GM12801 (cell line): ENCODE data around the gene MFSD11.

ENCODE experiments used
- TF ChIP-seq, protein P1 (sequence below): IDR thresholded peaks from one replicate; pipeline ENCODE4 v1.5.1; 2011; ENCODE audit warnings: control low read depth; ENCODE audit not compliant: insufficient read length; ENCODE audit errors: extremely low read depth

Gene MFSD11

DNA sequence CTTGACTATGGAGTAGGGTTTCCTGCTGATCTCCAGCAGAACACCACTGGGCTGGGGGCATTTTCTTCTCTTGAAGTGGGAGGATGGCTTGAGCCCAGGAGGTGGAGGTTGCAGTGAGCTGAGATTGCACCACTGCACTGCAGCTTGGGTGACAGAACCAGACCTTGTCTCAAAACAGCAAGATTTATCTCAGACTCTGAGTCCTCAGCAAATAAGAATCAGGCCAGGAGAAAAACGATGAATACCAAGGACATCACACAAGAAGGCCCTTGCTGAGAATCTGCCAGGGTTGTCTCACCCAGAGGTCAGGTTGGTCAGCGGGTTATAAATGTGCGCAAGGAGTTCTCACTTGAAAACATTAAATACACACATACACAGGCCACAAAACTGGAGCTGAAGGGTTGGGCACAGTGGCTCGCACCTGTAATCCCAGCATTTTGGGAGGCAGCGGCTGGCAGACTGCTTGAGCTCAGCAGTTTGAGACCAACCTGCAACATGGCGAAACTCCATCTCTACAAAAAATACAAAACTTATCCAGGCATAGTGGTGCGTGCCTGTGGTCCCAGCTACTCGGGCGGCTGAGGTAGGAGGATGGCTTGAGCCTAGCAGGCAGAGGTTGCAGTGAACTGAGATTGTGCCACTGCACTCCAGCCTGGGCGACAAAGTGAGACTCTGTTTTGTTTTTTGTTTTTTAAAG is 34.8 kb upstream of the MFSD11 start:
- TF ChIP-seq, protein P1, sequence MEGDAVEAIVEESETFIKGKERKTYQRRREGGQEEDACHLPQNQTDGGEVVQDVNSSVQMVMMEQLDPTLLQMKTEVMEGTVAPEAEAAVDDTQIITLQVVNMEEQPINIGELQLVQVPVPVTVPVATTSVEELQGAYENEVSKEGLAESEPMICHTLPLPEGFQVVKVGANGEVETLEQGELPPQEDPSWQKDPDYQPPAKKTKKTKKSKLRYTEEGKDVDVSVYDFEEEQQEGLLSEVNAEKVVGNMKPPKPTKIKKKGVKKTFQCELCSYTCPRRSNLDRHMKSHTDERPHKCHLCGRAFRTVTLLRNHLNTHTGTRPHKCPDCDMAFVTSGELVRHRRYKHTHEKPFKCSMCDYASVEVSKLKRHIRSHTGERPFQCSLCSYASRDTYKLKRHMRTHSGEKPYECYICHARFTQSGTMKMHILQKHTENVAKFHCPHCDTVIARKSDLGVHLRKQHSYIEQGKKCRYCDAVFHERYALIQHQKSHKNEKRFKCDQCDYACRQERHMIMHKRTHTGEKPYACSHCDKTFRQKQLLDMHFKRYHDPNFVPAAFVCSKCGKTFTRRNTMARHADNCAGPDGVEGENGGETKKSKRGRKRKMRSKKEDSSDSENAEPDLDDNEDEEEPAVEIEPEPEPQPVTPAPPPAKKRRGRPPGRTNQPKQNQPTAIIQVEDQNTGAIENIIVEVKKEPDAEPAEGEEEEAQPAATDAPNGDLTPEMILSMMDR = no peak

GRCh38 chr17:76704805-76705204 is 33.1 kb upstream of the MFSD11 start:
- TF ChIP-seq, protein P1 = no peak

- TF ChIP-seq, protein P1 = no peak
Measured at GRCh38 chr17:76706817-76707216, 31.1 kb upstream of the MFSD11 start.

- TF ChIP-seq, protein P1 = no peak
Measured at GRCh38 chr17:76707985-76708807, 29.7 kb upstream of the MFSD11 start.

DNA sequence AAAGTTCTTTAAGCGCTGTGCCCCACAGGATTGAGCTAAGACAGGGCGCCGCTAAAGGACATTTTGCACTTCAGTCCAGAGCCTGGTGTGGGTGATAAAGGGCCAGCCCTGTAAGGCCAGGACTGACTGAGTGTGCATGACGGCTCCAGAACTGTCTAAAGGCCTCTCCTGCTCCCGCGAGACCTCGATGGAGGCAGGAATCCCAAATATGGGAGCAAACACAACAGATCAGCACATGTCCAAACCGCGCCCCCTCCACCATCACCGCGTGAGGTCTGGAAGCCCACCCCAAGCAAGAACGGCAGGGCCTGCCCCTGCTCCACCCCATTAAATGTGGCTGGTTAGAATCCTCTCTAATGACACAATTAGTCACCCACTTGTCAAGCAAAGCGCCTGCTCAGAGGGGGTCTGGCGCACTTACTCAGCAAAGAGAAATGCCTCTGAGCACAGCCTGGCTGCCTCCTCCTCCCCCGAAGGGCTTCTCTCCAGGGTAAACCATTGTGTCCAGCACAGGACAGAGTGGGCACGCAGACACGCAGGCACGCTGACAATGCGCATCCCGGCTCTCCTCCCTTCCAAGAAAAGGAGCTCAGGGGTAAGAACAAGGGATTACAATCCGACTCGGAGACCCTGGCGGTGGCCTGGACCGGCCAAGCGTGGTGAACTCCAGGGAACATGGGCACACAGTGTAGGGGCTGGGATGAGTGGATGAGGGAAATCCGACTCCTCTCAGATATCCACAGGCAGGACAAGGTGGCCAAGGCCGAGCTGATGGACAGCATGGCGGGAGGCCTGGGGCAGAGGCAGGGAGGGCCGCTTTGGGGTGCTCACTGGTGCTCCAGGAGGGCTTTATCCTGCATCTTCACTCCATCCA is 28.6 kb upstream of the MFSD11 start:
- TF ChIP-seq, protein P1 = no peak

GRCh38 chr17:76710863-76711611 is 26.9 kb upstream of the MFSD11 start, which contains the start of gene MXRA7:
TSS of gene MXRA7 (minus strand) at chr17:76710965. CDS start at chr17:76710946, 19 bp downstream.
- TF ChIP-seq, protein P1 = no peak
